HEK293 (cell line): Measurements from ENCODE around the gene BLOC1S1.

Source experiments
- CTCF ChIA-PET: fragments of 350-600 bp; formaldehyde crosslinking; extraction: SDS; loops from one replicate; lab custom pipeline; 2021; ENCODE audit warnings: antibody characterized with exemption; lab: Yijun Ruan, JAX
- POLR2A ChIA-PET: fragments of 300-600 bp; formaldehyde crosslinking; extraction: SDS; loops from one replicate; lab custom pipeline; 2020; ENCODE audit warnings: antibody characterized with exemption, inconsistent platforms; lab: Yijun Ruan, JAX
- H3K27ac ChIP-seq: fragments of 200-500 bp; sonication (Bioruptor generic); 2 replicates; pipeline ENCODE4 v1.5.1; 2014; ENCODE audit warnings: low read depth, low read length, control low read depth, inconsistent platforms; ENCODE audit errors: extremely low read depth
- H3K36me3 ChIP-seq, 2 experiments: fragments of 200-500 bp in 1 of 2; sonication (Bioruptor generic) in 1 of 2; 1 replicate in 1 of 2; 2 replicates in 1 of 2; pipeline ENCODE4 v1.5.1; 2014 to 2017; ENCODE audit warnings: inconsistent platforms in 2 of 2, low read length in 2 of 2; ENCODE audit not compliant: control insufficient read depth in 2 of 2, insufficient read depth in 1 of 2
- H3K4me1 ChIP-seq: fragments of 200-500 bp; sonication (Bioruptor generic); 2 replicates; pipeline ENCODE4 v1.5.1; 2014; ENCODE audit warnings: mild to moderate bottlenecking, low read length, inconsistent platforms; ENCODE audit not compliant: control insufficient read depth, insufficient read depth
- H3K4me3 ChIP-seq: 2 replicates; pipeline ENCODE4 v1.5.1; 2011; ENCODE audit warnings: low read depth, mild to moderate bottlenecking, control low read depth, low read length, moderate library complexity
- H3K9me3 ChIP-seq: fragments of 200-500 bp; sonication (Bioruptor generic); 2 replicates; pipeline ENCODE4 v1.5.1; 2014; ENCODE audit warnings: low read depth, low read length, inconsistent platforms; ENCODE audit not compliant: control insufficient read depth, insufficient read depth
- ATF2 ChIP-seq: fragments of 450-650 bp; formaldehyde crosslinking; IDR thresholded peaks from 2 replicates; pipeline ENCODE4 v1.5.1; 2016; ENCODE audit warnings: missing biosample characterization, missing genetic modification characterization, low read depth
- GLI4 ChIP-seq: fragments of 450-650 bp; formaldehyde crosslinking; IDR thresholded peaks from 2 replicates; pipeline ENCODE4 v1.5.1; 2016; ENCODE audit warnings: missing biosample characterization, missing genetic modification characterization
- HOXC10 ChIP-seq: sonication (generic); formaldehyde crosslinking; IDR thresholded peaks from 2 replicates; pipeline ENCODE4 v1.8.1; 2023; ENCODE audit warnings: mild to moderate bottlenecking, missing genetic modification reagents
- KLF9 ChIP-seq: fragments of 450-650 bp; formaldehyde crosslinking; IDR thresholded peaks from 2 replicates; pipeline ENCODE4 v1.5.1; 2016; ENCODE audit warnings: missing biosample characterization, missing genetic modification characterization, low read depth
- OVOL3 ChIP-seq: fragments of 450-650 bp; formaldehyde crosslinking; IDR thresholded peaks from 2 replicates; pipeline ENCODE4 v1.5.1; 2016; ENCODE audit warnings: missing biosample characterization, missing genetic modification characterization
- PATZ1 ChIP-seq: fragments of 450-650 bp; formaldehyde crosslinking; IDR thresholded peaks from 2 replicates; pipeline ENCODE4 v1.5.1; 2016; ENCODE audit warnings: missing biosample characterization, missing genetic modification characterization
- PRDM1 ChIP-seq: fragments of 450-650 bp; formaldehyde crosslinking; IDR thresholded peaks from 2 replicates; pipeline ENCODE4; 2016; ENCODE audit warnings: missing biosample characterization, missing genetic modification characterization
- PRDM2 ChIP-seq: fragments of 450-650 bp; formaldehyde crosslinking; IDR thresholded peaks from 2 replicates; pipeline ENCODE4 v1.5.1; 2016; ENCODE audit warnings: missing biosample characterization, missing genetic modification characterization, borderline replicate concordance
- REPIN1 ChIP-seq: fragments of 450-650 bp; formaldehyde crosslinking; IDR thresholded peaks from 2 replicates; pipeline ENCODE4 v1.5.1; 2017; ENCODE audit warnings: missing biosample characterization, missing genetic modification characterization, low read depth
- SP7 ChIP-seq: fragments of 450-650 bp; formaldehyde crosslinking; IDR thresholded peaks from 2 replicates; pipeline ENCODE4 v1.5.1; 2016; ENCODE audit warnings: missing biosample characterization, missing genetic modification characterization
- ZNF174 ChIP-seq: fragments of 450-650 bp; formaldehyde crosslinking; IDR thresholded peaks from 2 replicates; pipeline ENCODE4 v1.5.0; 2017; ENCODE audit warnings: missing biosample characterization, mild to moderate bottlenecking, missing genetic modification characterization
- ZNF19 ChIP-seq: fragments of 450-650 bp; formaldehyde crosslinking; IDR thresholded peaks from 2 replicates; pipeline ENCODE4; 2016; ENCODE audit warnings: missing biosample characterization, missing genetic modification characterization, low read depth
- ZNF248 ChIP-seq: fragments of 450-650 bp; formaldehyde crosslinking; IDR thresholded peaks from 2 replicates; pipeline ENCODE4 v1.5.1; 2017; ENCODE audit warnings: missing biosample characterization, missing genetic modification characterization
- ZNF280D ChIP-seq: fragments of 450-650 bp; formaldehyde crosslinking; IDR thresholded peaks from 2 replicates; pipeline ENCODE4 v1.5.1; 2016; ENCODE audit warnings: missing biosample characterization, missing genetic modification characterization
- ZNF366 ChIP-seq: fragments of 450-650 bp; formaldehyde crosslinking; conservative IDR thresholded peaks from 2 replicates; pipeline ENCODE4 v1.5.1; 2016; ENCODE audit warnings: missing biosample characterization, missing genetic modification characterization
- ZNF398 ChIP-seq: fragments of 450-650 bp; formaldehyde crosslinking; IDR thresholded peaks from 2 replicates; pipeline ENCODE4 v1.5.1; 2017; ENCODE audit warnings: missing biosample characterization, missing genetic modification characterization
- ZNF600 ChIP-seq: fragments of 450-650 bp; formaldehyde crosslinking; IDR thresholded peaks from 2 replicates; pipeline ENCODE4 v1.5.1; 2016; ENCODE audit warnings: missing biosample characterization, missing genetic modification characterization
- ZNF664 ChIP-seq: fragments of 450-650 bp; formaldehyde crosslinking; IDR thresholded peaks from 2 replicates; pipeline ENCODE4 v1.5.1; 2016; ENCODE audit warnings: missing biosample characterization, missing genetic modification characterization

Gene BLOC1S1

GRCh38 chr12:55713721-55714120, 2.1 kb upstream of the BLOC1S1 start:
- TF ChIP-seq KLF9 (tag by site-specific recombination) = no peak
- no peak for TF ChIP-seq ZNF600
- TF ChIP-seq ATF2 (tag by site-specific recombination) = 0 out of 2 replicates have a peak, but pooled peaks have one; percentile 40
- H3K27ac ChIP-seq = no peak overlapping the region
- ChIA-PET CTCF (interaction anchor here (0.8 to 1.1 kb wide), 3 partner anchors 23 to 68 kb away, joined by 3 to 5 read pairs (median 3); no protein-coding TSS in a partner anchor), POLR2A (no interaction called here)
- peaks cover 13% of the 10 kb centered on the region; the same call in 1 of the 2 replicates for H3K4me1 ChIP-seq
- H3K9me3 ChIP-seq = no peaks in the 10 kb centered on the region
- no peak overlapping the region for H3K4me3 ChIP-seq
- H3K36me3 ChIP-seq = peaks cover 0 to 1% of the 10 kb centered on the region in 2 experiments; a peak in 1 of 3 replicates

GRCh38 chr12:55715169-55715764, 579 bp upstream of the BLOC1S1 start:
- TF ChIP-seq REPIN1 (tag by site-specific recombination) = no peak
- TF ChIP-seq PRDM2 (tag by site-specific recombination) = no peak
- TF ChIP-seq ZNF280D = no peak
- no peak for TF ChIP-seq PRDM1 (tag by site-specific recombination)
- TF ChIP-seq ZNF248 (tag by site-specific recombination) = no peak
- no peak for TF ChIP-seq ZNF19 (tag by site-specific recombination)
- TF ChIP-seq HOXC10 = no peak
- no peak for TF ChIP-seq ZNF664 (tag by site-specific recombination)
- no peak for TF ChIP-seq ZNF366 (tag by site-specific recombination)
- no peak for TF ChIP-seq PATZ1
- TF ChIP-seq ZNF398 (tag by site-specific recombination) = no peak
- no peak for TF ChIP-seq GLI4 (tag by site-specific recombination)
- TF ChIP-seq ZNF174 = no peak
- TF ChIP-seq SP7 = no peak
- no peak for TF ChIP-seq OVOL3
- TF ChIP-seq, all 188 proteins: peak for 0
- peaks cover 0 to 16% of the 10 kb centered on the region in 2 experiments; a peak in 1 of 3 replicates for H3K36me3 ChIP-seq
- CTCF ChIA-PET = interaction anchor here (0.6 to 1.4 kb wide), 6 partner anchors 10 to 281 kb away, joined by 3 to 5 read pairs (median 3); a partner anchor contains a TSS
- peak overlapping the region; percentile 83 for H3K4me3 ChIP-seq
- H3K27ac ChIP-seq = peak overlapping the region; percentile 77; the same call in 1 of the 2 replicates
- peaks cover 13% of the 10 kb centered on the region; the same call in 1 of the 2 replicates for H3K4me1 ChIP-seq
- no peaks in the 10 kb centered on the region for H3K9me3 ChIP-seq
- POLR2A ChIA-PET = interaction anchor here (1.0 to 2.7 kb wide), 6 partner anchors 10 to 102 kb away, joined by 3 to 17 read pairs (median 4); partner anchors contain the start of genes CD63, ORMDL2 and SARNP
